Mucosa of gallbladder (tissue), 1 donor: ENCODE results near the gene RD3L. TPM values are rescaled to one million over a fixed set of nuclear protein-coding genes. Genes with fewer than 3 reads are reported as not detected.

ENCODE experiments used
- DNase-seq: peaks from one replicate; pipeline ENCODE4 v3.0.0-alpha.2; 2020; ENCODE audit warnings: low spot score
- total RNA-seq: library from RNA; stranded (reverse); gene quantifications from one replicate; pipeline ENCODE4 v1.2.1, GENCODE V29; 2021
- donor health status: DM: no; HTN: no; CAD: no.

Gene RD3L
- not detected for total RNA-seq

GRCh38 chr14:103941973-103942736, at the start of gene RD3L:
RD3L (minus strand) TSS chr14:103942529; CDS start chr14:103941695, 834 bp downstream.
- no peak for DNase-seq

- no peak for DNase-seq
Measured at GRCh38 chr14:103989964-103990363, 47.6 kb upstream of the RD3L start.

GRCh38 chr14:103989034-103989433, 46.7 kb upstream of the RD3L start:
- DNase-seq: no peak

- no peak for DNase-seq
Measured at GRCh38 chr14:103984196-103984595, 41.9 kb upstream of the RD3L start.

GRCh38 chr14:103980623-103981238, 38.4 kb upstream of the RD3L start:
- peak; percentile 62 for DNase-seq

GRCh38 chr14:103974575-103974974, 32.2 kb upstream of the RD3L start:
- DNase-seq: no peak

- no peak for DNase-seq
Measured at GRCh38 chr14:103973354-103973753, 31.0 kb upstream of the RD3L start.

- DNase-seq: no peak
Measured at GRCh38 chr14:103969961-103970360, 27.6 kb upstream of the RD3L start.

GRCh38 chr14:103966631-103967030, 24.3 kb upstream of the RD3L start:
- no peak for DNase-seq

GRCh38 chr14:103961928-103962578, 19.7 kb upstream of the RD3L start:
- DNase-seq: no peak

GRCh38 chr14:103960457-103961055, 18.2 kb upstream of the RD3L start:
- DNase-seq: no peak

- DNase-seq: no peak
Measured at GRCh38 chr14:103949131-103949790, 6.9 kb upstream of the RD3L start.

GRCh38 chr14:103948442-103948841, 6.1 kb upstream of the RD3L start:
- no peak for DNase-seq

- no peak for DNase-seq
Measured at GRCh38 chr14:103946975-103947374, 4.6 kb upstream of the RD3L start.

- DNase-seq: no peak
Measured at GRCh38 chr14:103943673-103944072, 1.3 kb upstream of the RD3L start.

- no peak for DNase-seq
Measured at GRCh38 chr14:103941462-103941861, 867 bp downstream of the RD3L start.

- DNase-seq: no peak
Measured at GRCh38 chr14:103935102-103935501, 7.2 kb downstream of the RD3L start.

GRCh38 chr14:103932791-103933490, 9.4 kb downstream of the RD3L start:
- no peak for DNase-seq

GRCh38 chr14:103931422-103931821, 10.9 kb downstream of the RD3L start:
- DNase-seq: no peak

GRCh38 chr14:103930051-103930604, 12.2 kb downstream of the RD3L start:
- no peak for DNase-seq
